Measurements from ENCODE around the gene WWTR1. TPM values are rescaled to one million over a fixed set of nuclear protein-coding genes. Genes with fewer than 3 reads are reported as not detected.
A peak's percentile ranks its signal among the peaks of the same experiment; 100 is the strongest.

The WWTR1 gene
- total and polyA plus RNA-seq, 2 experiments from 2014 or later: 25.1 to 26.2 TPM

GRCh38 chr3:149472030-149472797, 185.6 kb downstream of the WWTR1 start (continued):
- TF ChIP-seq ZNF462 (CRISPR knock-in tag; IDR thresholded peaks at IDR 0.05) (no peak), POLR2AphosphoS5 (IDR thresholded peaks at IDR 0.05; ENCODE audit: low read depth) (no peak), EZH2phosphoT487 (IDR thresholded peaks at IDR 0.05; ENCODE audit: unreplicated experiment) (no peak), NANOG (IDR thresholded peaks at IDR 0.05; ENCODE audit: borderline replicate concordance) (no peak), ZNF331 (CRISPR knock-in tag; IDR thresholded peaks at IDR 0.05; ENCODE audit: low read depth) (no peak), STAT1 (IDR thresholded peaks at IDR 0.05; ENCODE audit: unreplicated experiment) (no peak), CREB1 (CRISPR knock-in tag; IDR thresholded peaks at IDR 0.05; ENCODE audit: low read depth) (no peak), ZNF114 (CRISPR knock-in tag; IDR thresholded peaks at IDR 0.05) (no peak)

GRCh38 chr3:149470381-149470780, 187.4 kb downstream of the WWTR1 start:
- DNase-seq (ENCODE audit: low spot score) (no peak), ATAC-seq (no peak)
- Mint-ChIP-seq H3K4me3 (no peak overlapping the region), H3K4me1 (peaks cover 36% of the 10 kb centered on the region), H3K36me3 (ENCODE audit: low read depth) (no peaks in the 10 kb centered on the region), H3K27me3 (ENCODE audit: insufficient read depth, low read depth, poor library complexity) (peaks cover 4% of the 10 kb centered on the region), H3K9me3 (no peaks in the 10 kb centered on the region), H3K27ac (no peak overlapping the region; the same call in 1 of the 2 replicates)
- Histone ChIP-seq H3K27ac (ENCODE audit: low read depth) (no peak overlapping the region), H3K4me1 (ENCODE audit: insufficient read depth) (peaks cover 33% of the 10 kb centered on the region), H2AFZ (peak overlapping the region; percentile 38), H3K27me3 (ENCODE audit: insufficient read depth) (no peaks in the 10 kb centered on the region), H3K36me3 (ENCODE audit: insufficient read depth) (no peaks in the 10 kb centered on the region), H3K4me2 (no peak overlapping the region), H3K4me3 (no peak overlapping the region), H3K9me2 (ENCODE audit: insufficient read depth) (peaks cover 2% of the 10 kb centered on the region; the same call in 1 of the 2 replicates), H3K79me2 (replicated peaks; ENCODE audit: insufficient read depth) (no peaks in the 10 kb centered on the region), H3F3A (replicated peaks; ENCODE audit: low read depth) (no peaks in the 10 kb centered on the region), H4K20me1 (replicated peaks; ENCODE audit: insufficient read depth) (no peaks in the 10 kb centered on the region)
- TF ChIP-seq NANOG (IDR thresholded peaks at IDR 0.05; ENCODE audit: borderline replicate concordance) (no peak), ZNF462 (CRISPR knock-in tag; IDR thresholded peaks at IDR 0.05) (no peak)

All from GM23338 (cell line).